GM21576 (cell line): ENCODE data around the gene MSH6.

Experiments
- ATAC-seq: cut with Tn5 transposase; IDR thresholded peaks from one replicate; pipeline ENCODE4 v1.9.1; 2021; ENCODE audit warnings: mild to moderate bottlenecking, moderate library complexity; ENCODE audit not compliant: unreplicated experiment

MSH6 gene

GRCh38 chr2:47782671-47783485 is at the start of gene MSH6:
Gene MSH6, plus strand, starts transcription at chr2:47783145. Its CDS starts 89 bp downstream, at chr2:47783234.
- ATAC-seq = peak; percentile 77

DNA sequence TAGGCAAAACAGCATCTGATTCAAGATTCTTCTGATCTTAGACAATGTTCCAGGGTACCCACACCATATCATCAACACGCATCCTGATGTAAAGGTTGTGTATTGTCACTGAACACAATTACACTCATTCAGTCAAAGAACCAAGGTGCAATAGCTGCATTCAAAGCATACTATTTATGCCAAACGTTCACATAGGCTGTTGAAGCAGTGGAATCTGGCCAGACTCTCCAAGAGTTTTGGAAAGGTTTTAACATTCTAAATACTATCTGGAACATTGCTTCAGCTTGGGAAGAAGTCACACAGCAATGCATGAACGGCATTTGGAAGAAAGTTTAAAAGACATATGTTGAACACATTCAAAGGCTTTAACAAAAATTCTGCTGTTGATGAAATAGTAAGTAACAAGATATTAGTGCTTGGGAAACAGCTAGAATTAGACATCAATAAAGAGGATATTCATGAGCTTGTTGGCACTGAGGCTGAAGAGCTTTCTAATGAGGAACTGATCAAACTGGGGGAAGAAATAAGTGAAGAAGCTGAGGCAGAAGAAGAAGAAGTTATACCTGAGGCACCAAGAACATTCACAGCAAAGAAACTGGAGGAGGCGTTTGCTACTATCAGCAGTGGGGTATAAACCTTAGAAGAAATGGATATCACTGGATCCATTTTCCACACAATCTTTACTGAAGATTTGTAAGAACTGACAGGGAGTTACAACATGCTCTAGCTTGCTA is 47.6 kb upstream of the MSH6 start:
- ATAC-seq = no peak

- ATAC-seq = no peak
Observed at GRCh38 chr2:47735912-47736311, 47.0 kb upstream of the MSH6 start.

GRCh38 chr2:47737191-47737975 is 45.6 kb upstream of the MSH6 start:
- no peak for ATAC-seq

DNA sequence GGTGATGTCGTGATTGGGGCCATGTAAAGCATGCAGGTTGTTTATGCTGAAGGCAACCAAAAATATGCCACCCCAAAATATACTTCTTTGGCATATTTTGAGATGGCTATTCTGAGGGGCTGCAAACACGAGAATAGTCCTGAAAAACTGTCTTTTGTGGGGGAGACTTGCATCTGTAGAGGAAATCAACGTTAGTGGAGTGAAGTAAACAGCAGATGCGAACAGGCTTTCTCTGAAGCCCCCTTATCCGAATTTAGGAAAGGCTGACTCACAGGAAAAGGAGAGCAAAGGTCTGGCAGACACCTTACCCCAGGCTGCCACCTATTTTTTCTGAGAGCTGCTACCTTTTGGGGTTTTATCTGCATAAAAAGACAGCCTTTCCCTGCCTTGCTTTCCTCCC is 44.6 kb upstream of the MSH6 start:
- ATAC-seq = no peak

- no peak for ATAC-seq
Observed at GRCh38 chr2:47741101-47741500, 41.8 kb upstream of the MSH6 start.

- ATAC-seq = no peak
Observed at GRCh38 chr2:47741637-47742036, 41.3 kb upstream of the MSH6 start.

- ATAC-seq = no peak
Observed at GRCh38 chr2:47744074-47744473, 38.9 kb upstream of the MSH6 start.

DNA sequence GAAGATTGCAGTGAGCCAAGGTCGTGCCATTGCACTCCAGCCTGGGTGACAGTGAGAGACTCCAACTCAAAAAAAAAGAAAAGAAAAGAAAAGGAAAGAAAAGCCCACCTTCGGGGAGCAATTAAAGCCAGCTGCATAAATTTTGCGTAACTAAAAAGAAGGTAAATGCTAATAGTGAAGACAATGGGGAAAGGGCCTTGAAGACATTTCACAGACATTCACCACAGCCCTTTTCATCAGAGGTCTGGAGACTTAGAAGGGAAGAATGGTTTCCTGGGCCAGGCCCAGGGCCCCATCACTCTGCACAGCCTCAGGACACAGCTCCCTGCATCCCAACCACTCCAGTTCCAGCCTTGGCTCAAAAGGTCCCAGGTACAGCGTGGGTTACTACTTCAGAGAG is 35.1 kb upstream of the MSH6 start:
- no peak for ATAC-seq

GRCh38 chr2:47751856-47752414 is 31.0 kb upstream of the MSH6 start:
- peak; percentile 34 for ATAC-seq

DNA sequence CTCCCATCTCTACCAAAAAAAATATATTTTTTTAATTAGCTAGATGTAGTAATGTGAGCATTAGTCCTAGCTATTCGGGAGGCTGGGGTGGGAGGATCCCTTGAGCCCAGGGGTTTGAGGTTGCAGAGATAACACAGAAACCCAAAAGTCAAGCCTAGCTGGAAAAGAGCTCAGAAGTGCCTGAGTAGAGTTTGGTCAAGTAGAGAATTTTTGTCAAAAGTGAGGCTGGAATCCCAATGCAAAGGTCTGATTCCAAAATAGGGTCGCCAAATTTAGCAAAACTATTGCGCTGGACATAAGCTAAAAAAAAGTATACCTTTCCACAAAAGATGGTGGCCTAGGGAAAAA is 15.5 kb upstream of the MSH6 start:
- no peak for ATAC-seq

GRCh38 chr2:47767880-47768609 is 14.9 kb upstream of the MSH6 start:
- peak; percentile 59 for ATAC-seq

GRCh38 chr2:47769318-47769717 is 13.6 kb upstream of the MSH6 start:
- ATAC-seq = no peak

DNA sequence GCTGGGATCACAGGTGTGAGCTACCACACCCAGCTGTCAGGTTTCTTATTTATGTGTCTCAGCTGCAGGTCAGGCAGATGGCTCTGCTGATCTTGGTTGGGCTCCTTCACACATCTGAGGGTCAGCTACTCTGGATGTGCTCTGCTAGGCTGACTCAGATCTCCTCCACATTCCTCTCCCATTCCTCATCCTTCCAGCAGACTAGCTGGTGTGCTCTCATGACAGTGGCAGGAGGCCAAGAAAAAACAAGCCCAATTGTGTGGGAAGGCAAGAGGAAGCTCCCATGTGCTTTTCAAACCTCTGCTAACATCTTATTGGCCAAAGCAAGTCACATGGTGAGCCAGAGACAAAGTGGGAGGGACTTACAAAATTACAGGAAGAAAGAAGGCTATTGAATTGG is 11.7 kb upstream of the MSH6 start:
- no peak for ATAC-seq

DNA sequence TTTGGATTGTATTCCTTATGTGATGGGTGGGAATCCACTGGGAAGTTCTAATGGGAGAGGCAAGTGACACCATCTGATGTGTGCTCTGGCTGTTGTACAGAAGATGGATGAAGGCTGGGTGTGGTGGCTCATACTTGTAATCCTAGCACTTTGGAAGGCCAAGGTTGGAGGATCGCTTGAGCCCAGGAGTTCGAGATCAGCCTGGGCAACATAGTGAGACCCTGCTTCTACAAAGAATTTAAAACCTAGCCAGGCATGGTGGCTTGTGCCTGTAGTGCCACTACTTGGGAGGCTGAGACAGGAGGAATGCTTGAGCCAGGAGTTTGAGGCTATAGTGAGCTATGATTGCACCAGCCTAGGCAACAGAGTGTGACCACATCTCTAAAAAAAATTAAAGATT is 10.6 kb upstream of the MSH6 start:
- ATAC-seq = no peak

DNA sequence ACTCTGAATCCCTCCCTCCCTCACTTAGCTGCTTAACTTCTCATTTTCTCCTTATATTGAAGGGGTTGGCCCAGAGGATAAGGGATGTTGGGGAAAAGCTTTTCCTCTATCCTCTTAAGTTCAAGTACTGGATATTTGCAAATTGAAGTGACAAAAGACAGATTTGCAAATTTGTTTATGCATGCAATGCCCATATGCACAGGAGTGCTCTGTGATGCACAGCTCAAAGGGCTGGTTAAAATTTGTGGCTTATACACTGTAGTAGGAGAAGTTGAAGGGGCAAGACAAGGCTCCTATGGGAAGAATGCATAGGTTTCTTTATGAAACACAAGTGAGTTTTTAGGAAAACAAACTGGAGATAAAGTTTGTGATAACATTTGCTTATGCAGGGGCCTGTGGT is 8.4 kb upstream of the MSH6 start:
- ATAC-seq = no peak

DNA sequence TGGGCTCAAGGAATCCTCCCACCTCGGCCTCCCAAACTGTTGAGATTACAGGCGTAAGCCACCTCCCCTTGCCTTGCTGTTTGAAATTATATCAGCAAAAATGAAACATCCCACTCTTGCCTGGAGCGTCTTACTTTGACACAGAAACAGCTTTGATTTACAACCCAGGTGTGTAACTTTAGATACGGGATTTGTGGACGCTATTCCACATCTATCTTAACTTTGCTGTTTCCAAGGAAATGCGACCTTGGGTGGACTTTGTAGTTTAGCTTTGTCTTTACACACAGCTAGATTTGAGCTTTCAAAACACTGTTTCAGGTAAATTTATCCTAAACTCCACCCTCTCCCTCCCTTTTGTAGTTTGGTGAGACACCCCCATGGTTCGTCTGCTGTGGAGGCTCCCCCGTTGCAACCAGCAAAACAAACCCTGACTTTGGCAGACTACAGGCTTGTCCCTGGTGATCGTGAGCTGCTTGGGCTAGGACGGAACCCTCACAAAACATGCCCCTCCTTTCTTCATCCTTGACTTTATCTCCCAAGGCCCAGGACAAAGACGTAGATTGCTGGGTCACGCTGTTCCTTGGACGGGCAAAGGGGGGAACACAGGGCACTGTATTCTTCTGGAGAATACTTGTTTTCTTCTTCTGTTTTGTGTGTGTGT is 5.5 kb upstream of the MSH6 start:
- ATAC-seq = no peak

- ATAC-seq = no peak
Observed at GRCh38 chr2:47778698-47779425, 4.1 kb upstream of the MSH6 start.

DNA sequence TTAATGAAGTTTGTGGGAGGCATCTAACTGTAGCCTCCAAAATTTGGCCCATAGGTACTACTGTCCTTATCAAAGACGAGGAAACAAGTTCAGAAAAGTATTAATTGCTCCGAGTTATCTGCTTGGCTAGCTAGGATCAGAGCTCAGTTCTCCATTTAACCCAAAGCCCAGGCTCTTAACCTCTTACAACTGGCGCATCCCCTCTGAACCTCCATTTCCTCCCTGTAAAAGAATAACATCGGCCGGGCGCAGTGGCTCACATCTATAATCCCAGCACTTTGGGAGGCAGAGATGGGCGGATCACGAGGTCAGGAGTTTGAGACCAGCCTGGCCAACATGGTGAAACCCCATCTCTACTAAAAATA is 3.5 kb upstream of the MSH6 start:
- ATAC-seq = no peak

DNA sequence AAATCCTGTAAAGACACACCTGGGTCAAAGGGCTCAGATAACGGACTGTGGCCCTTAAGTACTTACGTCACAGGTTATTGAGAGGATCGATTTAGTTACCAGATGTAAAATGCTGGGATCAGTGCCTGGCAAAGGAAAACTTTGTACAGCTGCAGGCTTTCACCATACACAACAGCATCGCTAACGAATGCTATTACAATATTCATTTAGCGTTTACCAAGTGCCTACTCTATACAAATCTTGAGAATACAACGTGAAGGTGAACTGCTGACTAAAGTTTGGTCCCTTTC is 619 bp upstream of the MSH6 start:
- no peak for ATAC-seq
